ENCODE data around the gene HLA-DQA1. TPM values are rescaled to one million over a fixed set of nuclear protein-coding genes. Genes with fewer than 3 reads are reported as not detected.
"Not testable (repeated sequence)": the region's sequence is repeated elsewhere in the genome, so short reads cannot be mapped to it uniquely, and the experiment has no call there.

HLA-DQA1 gene
- total and polyA plus RNA-seq, 11 donors = 1.2 to 154 (median 13.3) TPM; not detected in 1

DNA sequence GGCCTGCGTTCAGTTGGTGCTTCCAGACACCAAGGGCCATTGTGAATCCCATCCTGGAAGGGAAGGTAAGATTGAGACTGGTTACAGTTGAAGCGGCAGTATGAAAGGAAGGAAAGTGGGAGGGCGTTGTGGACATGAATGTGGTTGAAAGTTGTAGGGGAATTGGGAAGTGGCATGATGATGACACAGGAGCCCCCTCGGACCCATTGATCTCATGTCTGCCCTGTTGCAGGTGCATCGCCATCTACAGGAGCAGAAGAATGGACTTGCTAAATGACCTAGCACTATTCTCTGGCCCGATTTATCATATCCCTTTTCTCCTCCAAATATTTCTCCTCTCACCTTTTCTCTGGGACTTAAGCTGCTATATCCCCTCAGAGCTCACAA is 5.5 kb downstream of the HLA-DQA1 start:
- Histone ChIP-seq H3K27ac (no peak overlapping the region), H3K9me3 (no peaks in the 10 kb centered on the region), H3K27me3 (no peaks in the 10 kb centered on the region), H3K4me1 (no peaks in the 10 kb centered on the region), H3K4me3 (no peak overlapping the region), H3K36me3 (no peaks in the 10 kb centered on the region)
- WGBS, 4 donors = 27 to 89% (median 79%) methylated on average over 4 to 6 of the region's 6 CpGs
- TF ChIP-seq POLR2A (IDR thresholded peaks at IDR 0.05) = no peak
- TF ChIP-seq, protein P1, sequence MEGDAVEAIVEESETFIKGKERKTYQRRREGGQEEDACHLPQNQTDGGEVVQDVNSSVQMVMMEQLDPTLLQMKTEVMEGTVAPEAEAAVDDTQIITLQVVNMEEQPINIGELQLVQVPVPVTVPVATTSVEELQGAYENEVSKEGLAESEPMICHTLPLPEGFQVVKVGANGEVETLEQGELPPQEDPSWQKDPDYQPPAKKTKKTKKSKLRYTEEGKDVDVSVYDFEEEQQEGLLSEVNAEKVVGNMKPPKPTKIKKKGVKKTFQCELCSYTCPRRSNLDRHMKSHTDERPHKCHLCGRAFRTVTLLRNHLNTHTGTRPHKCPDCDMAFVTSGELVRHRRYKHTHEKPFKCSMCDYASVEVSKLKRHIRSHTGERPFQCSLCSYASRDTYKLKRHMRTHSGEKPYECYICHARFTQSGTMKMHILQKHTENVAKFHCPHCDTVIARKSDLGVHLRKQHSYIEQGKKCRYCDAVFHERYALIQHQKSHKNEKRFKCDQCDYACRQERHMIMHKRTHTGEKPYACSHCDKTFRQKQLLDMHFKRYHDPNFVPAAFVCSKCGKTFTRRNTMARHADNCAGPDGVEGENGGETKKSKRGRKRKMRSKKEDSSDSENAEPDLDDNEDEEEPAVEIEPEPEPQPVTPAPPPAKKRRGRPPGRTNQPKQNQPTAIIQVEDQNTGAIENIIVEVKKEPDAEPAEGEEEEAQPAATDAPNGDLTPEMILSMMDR (IDR thresholded peaks at IDR 0.05) = no peak
- intact Hi-C loops (cut with DNase I) = loop anchor here in 1 of 10 donors (5.0 kb wide), 1 partner anchor 105 kb away; no protein-coding TSS in a partner anchor
- no peak for DNase-seq
- no peak for ATAC-seq

DNA sequence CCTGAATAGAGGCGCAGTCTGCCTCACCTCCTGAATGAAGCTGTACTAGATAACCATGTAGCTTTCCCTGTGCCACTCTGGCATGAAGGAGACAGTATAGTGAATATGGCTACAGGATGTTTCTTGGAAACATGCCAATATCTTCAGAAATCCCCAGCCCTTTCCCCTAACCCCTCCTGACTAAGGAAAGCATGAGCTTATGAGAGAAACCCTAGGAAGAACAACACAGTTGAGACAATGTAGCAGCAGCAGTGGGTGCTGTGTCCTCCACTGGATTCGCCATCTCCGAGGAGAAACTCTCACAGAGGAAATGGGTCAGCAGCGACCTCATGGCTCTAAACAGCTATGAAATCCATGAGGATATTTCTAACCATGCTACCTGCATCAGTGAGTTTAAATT is 6.7 kb downstream of the HLA-DQA1 start:
- no peaks in the 10 kb centered on the region for H3K27me3 ChIP-seq
- H3K4me3 ChIP-seq = no peak overlapping the region
- no peak for DNase-seq
- H3K36me3 ChIP-seq = no peaks in the 10 kb centered on the region
- WGBS, 4 donors = 32 to 83% (median 64%) methylated on average over 4 of the region's 4 CpGs
- H3K4me1 ChIP-seq = no peaks in the 10 kb centered on the region
- no peak for ATAC-seq
- H3K27ac ChIP-seq = no peak overlapping the region
- TF ChIP-seq POLR2A (IDR thresholded peaks at IDR 0.05) = no peak
- intact Hi-C loops (cut with DNase I) = loop anchor here in 1 of 10 donors (5.0 kb wide), 1 partner anchor 103 kb away; no protein-coding TSS in a partner anchor
- no peaks in the 10 kb centered on the region for H3K9me3 ChIP-seq

DNA sequence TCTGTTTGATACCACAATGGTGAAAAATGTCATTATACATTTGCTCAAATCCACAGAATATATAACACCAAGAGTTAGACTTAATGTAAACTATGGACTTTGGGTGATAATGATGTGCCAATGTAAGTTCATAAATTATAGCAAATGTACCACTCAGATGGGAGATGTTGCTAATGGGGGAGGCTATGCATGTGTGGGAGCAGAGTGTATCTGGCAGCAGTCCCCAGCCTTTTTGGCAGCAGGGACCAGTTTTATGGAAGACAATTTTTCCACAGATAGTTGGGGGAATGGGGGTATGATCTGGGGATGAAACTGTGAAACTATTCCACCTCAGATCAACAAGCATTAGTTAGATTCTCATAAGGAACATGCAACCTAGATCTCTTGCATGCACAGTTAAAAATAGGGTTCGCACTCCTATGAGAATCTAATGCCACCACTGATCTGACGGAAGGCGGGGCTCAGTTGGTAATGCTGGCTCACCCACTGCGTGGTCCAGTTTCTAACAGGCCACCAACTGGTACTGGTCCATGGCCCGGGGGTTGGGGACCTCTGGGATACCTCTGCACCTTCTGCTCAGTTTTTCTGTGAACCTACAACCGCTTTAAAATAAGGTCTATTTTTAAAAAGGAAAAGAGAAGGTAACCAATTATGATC is 8.0 kb downstream of the HLA-DQA1 start:
- ATAC-seq (no peak), DNase-seq (no peak)
- H3K4me3 ChIP-seq = no peak overlapping the region
- no peaks in the 10 kb centered on the region for H3K4me1 ChIP-seq
- no peaks in the 10 kb centered on the region for H3K36me3 ChIP-seq
- no peak overlapping the region for H3K27ac ChIP-seq
- WGBS, 4 donors = 81 to 93% (median 86%) methylated on average over 3 to 6 of the region's 6 CpGs
- H3K9me3 ChIP-seq = no peaks in the 10 kb centered on the region
- H3K27me3 ChIP-seq = no peaks in the 10 kb centered on the region
- intact Hi-C loops (cut with DNase I) = no loop called here
- TF ChIP-seq, protein P1 (IDR thresholded peaks at IDR 0.05) = no peak
- no peak for TF ChIP-seq POLR2A (IDR thresholded peaks at IDR 0.05)

DNA sequence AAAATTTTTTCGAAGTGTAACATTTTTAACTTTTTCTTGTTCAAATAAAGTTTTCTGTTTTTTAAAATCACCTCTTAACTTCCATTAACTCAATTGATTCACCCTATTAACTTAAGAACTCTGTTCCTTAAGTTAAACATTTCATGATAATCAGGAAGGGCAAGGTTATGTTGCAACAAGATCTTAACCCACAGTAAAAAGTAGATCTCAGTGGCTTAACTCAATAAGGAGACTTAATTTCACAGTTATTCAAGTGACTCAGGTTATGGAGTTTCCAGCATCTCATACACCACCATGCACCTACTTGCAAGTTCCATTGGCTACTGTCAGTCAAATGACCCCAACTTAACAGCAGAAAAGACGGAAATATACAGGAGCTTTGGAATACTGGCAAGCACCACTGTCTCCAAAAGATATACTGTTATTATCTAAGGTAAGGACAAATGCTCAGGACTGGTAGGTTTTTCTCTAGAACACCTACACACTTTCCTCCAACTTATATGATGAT is 18.1 kb downstream of the HLA-DQA1 start:
- 0 to 95% (median 77%) methylated on average over 2 of the region's 2 CpGs for WGBS, 4 donors
- intact Hi-C loops (cut with DNase I) = loop anchor here in 1 of 10 donors (5.0 kb wide), 1 partner anchor 33 kb away; no protein-coding TSS in a partner anchor
- ATAC-seq (no peak), DNase-seq (no peak)
- H3K9me3 ChIP-seq = no peaks in the 10 kb centered on the region
- no peaks in the 10 kb centered on the region for H3K27me3 ChIP-seq
- H3K27ac ChIP-seq = no peak overlapping the region
- H3K36me3 ChIP-seq = no peaks in the 10 kb centered on the region
- no peak overlapping the region for H3K4me3 ChIP-seq
- TF ChIP-seq, protein P1 (IDR thresholded peaks at IDR 0.05) = no peak
- TF ChIP-seq POLR2A (IDR thresholded peaks at IDR 0.05) = no peak
- peaks cover 0 to 4% (median 0%) of the 10 kb centered on the region in 12 donors for H3K4me1 ChIP-seq

DNA sequence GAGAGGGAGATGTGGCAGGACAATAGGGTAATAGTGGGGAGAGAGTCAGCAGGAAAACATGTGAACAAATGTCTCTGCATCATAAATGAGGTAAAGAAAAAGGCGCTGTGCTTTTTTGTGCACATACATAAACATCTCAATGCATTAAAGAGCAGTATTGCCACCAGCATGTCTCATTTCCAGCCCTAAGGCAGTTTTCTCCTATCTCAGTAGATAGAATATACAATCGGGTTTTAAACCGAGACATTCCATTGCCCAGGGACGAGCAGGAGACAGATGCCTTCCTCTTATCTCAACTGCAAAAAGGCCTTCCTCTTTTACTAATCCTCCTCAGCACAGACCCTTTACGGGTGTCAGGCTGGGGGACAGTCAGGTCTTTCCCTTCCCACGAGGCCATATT is 20.1 kb downstream of the HLA-DQA1 start:
- H3K27ac ChIP-seq = peak overlapping the region in 1 of 12 donors; percentile 18
- WGBS, 4 donors = 20 to 37% (median 32%) methylated on average over 3 to 6 of the region's 6 CpGs; no CpG with 5 or more reads in 1 of the 4 donors
- DNase-seq, H3K9me3 ChIP-seq, ATAC-seq, H3K36me3 ChIP-seq, H3K27me3 ChIP-seq, H3K4me3 ChIP-seq, H3K4me1 ChIP-seq: not testable (repeated sequence)
- intact Hi-C loops (cut with DNase I) = loop anchor here in 1 of 10 donors (5.0 kb wide), 1 partner anchor 35 kb away; no protein-coding TSS in a partner anchor

DNA sequence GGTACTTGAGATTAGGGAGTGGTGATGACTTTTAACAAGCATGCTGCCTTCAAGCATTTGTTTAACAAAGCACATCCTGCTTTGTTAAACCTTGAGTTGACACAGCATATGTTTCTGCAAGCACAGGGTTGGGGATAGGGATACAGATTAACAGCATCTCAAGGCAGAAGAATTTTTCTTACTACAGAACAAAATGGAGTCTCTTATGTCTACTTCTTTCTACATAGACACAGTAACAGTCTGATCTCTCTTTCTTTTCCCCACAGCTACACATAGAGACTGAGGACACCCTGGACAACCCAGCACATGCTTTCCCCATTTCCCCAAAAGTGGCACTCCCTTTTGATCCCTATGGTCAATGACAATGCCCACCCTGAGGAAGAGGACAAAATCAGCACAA is 20.6 kb downstream of the HLA-DQA1 start:
- not testable (repeated sequence) for H3K4me1 ChIP-seq, H3K27me3 ChIP-seq, H3K4me3 ChIP-seq, H3K27ac ChIP-seq, H3K36me3 ChIP-seq, DNase-seq, ATAC-seq, H3K9me3 ChIP-seq
- intact Hi-C loops (cut with DNase I) = loop anchor here in 1 of 10 donors (5.0 kb wide), 1 partner anchor 36 kb away; no protein-coding TSS in a partner anchor
